ENCODE results near the gene MKLN1.

- TF ChIP-seq EGR1 (IDR thresholded peaks at IDR 0.05; ENCODE audit: low read depth in 2 of 2) = no peak
- no peak for TF ChIP-seq FOXA1 (IDR thresholded peaks at IDR 0.05)
- TF ChIP-seq NR2F2 (IDR thresholded peaks at IDR 0.05) = no peak
- TF ChIP-seq CTCF (IDR thresholded peaks at IDR 0.05; ENCODE audit: low read depth, low read length, missing input control) = no peak
- no peak for TF ChIP-seq RAD21 (IDR thresholded peaks at IDR 0.05)
- no peak for TF ChIP-seq REST (IDR thresholded peaks at IDR 0.05)
- TF ChIP-seq SP1 (IDR thresholded peaks at IDR 0.05) = no peak
These were observed 11.2 kb downstream of the MKLN1 start for GRCh38 chr7:131338691-131339390.
